Esophagus mucosa (tissue), 1 donor: Measurements from ENCODE around the gene PSAP. TPM values are rescaled to one million over a fixed set of nuclear protein-coding genes. Genes with fewer than 3 reads are reported as not detected.
A peak's percentile ranks its signal among the peaks of the same experiment; 100 is the strongest.
"Not testable (repeated sequence)": the region's sequence is repeated elsewhere in the genome, so short reads cannot be mapped to it uniquely, and the experiment has no call there.

Source experiments
- ATAC-seq: fragments of 200-7000 bp; cut with Tn5 transposase; one replicate; pipeline ENCODE4 v1.9.1; 2020
- total RNA-seq: library from RNA; stranded (reverse); gene quantifications from one replicate; pipeline ENCODE4 v1.2.4, GENCODE V29; 2023
- donor health status: DM: yes; HTN: yes; CAD: no.

The PSAP gene
- 376 TPM for total RNA-seq

GRCh38 chr10:71850743-71851464 is at the start of gene PSAP:
PSAP (minus strand) TSS chr10:71851251; CDS start chr10:71851221, 30 bp downstream.
- ATAC-seq = peak; percentile 99

DNA sequence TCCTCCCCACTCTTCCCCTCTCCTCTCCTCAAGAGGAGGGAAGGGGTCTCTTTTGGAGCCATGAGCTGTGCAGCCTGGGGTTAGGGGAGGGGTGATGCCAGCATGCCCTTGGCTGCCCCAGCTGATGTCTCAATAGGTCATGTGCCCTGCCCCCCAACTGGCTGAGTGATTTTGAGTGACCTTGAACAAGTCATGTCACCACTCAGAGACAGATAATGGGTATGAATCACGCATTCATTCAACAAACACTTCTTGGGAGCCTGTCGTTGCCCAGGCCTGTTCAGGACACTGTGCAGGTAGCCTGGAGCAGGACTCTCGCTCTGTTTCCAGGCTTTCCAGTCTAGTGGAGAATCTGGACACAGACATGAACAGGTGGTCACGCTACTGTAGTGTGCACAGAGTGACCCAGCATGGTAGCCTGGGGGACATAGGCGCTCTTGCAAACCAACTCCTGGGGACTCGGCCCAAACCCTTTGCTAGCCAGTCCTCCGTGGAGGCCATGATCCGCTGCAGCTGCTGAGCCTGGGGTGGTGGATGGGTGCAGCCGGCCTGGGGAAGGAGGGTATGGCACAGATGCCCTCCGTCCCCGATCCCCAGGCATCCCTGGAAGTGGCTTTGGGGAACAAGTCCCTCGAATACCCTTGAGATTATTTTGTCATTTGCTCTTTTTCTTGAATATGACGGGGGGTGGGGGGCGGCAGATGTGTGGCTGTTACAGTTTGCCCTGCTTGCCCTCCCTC is 49.6 kb upstream of the PSAP start:
- peak; percentile 4 for ATAC-seq

GRCh38 chr10:71899665-71900412 is 48.8 kb upstream of the PSAP start:
- peak; percentile 5 for ATAC-seq

GRCh38 chr10:71898346-71898745 is 47.3 kb upstream of the PSAP start:
- ATAC-seq = not testable (repeated sequence)

GRCh38 chr10:71893920-71894319 is 42.9 kb upstream of the PSAP start:
- ATAC-seq = no peak

GRCh38 chr10:71893258-71893815 is 42.3 kb upstream of the PSAP start:
- ATAC-seq = no peak

GRCh38 chr10:71891437-71891836 is 40.4 kb upstream of the PSAP start:
- no peak for ATAC-seq

DNA sequence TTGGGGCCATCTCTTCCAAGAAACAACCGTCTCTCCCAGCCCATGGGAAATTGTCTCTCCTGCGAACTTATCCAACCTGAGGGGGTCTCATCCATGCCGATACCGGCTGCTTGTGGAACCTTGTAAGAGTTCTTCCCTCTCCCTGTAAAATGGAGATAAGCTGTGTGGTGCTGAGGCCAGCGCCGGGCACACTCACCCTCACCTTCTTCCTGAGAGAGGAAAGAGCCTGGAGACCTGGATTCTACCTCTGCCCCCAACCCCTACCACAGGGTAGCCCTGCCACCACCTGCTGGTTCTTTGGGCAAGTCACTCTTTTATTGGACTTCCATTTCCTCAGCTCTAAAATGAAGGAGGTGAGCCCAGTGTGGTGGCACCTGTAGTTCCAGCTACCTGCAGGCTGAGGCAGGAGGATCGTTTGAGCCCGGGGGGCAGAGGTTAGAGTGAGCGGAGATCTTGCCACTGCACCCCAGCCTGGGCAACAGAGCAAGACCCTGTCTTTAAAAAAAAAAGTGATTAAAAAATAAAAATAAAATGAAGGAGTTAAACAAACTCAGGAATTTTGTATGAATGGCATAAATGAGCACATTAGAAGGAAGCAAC is 38.4 kb upstream of the PSAP start:
- ATAC-seq = peak; percentile 4

DNA sequence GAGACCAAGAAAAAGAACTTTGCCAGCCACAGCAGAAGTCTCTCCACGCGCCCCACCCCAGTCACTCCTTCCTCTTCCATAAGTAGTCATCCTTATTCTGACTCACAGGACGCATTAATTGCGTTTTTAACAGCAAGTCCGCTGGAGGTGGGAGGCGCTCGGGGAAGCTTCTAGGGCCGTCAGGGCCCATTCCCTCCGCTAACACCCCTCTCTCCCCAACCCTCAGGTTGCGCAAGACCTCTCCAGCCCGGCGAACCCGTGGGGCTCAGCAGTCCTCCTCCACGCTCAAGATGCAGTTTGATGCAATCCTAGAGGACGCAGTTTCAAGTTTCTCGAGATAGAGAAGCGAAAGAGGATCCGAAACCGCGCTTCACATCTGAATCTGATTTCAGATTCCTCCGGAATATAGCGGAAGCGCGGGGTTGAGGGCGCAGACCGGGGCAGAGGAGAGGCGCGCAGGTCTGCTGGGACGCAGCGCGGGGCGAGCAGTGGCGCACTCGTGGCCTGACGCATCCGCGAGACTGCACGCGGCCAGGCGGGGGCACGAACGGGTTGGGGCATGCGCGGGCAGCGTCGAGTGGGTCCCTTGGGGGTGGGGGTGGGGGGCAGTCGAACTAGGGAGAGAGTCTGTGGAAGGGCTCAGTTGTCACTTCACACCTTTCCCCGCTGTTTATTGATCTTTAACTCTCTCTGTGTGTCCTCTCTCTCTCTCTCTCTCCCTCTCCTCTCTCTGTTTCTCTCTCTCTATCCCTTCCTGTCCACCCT is 37.8 kb upstream of the PSAP start:
- ATAC-seq = peak; percentile 82

DNA sequence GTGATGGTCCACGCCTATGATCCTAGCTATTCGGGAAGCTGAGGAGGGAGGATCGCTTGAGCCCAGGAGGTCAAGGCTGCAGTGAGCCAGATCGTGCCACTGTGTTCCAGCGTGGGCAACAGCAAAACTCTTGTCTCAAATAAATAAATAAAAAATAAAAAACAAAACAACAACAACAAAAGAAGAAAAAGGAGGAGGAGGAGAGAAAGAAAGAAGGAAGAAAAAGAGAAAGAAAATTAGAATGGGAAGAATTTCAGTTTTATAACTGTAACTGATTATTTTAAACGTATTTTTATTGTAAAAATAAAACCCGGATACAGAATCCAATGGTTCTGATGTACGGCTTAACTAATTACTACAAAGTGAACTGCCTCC is 37.2 kb upstream of the PSAP start:
- no peak for ATAC-seq

GRCh38 chr10:71887743-71888142 is 36.7 kb upstream of the PSAP start:
- no peak for ATAC-seq

GRCh38 chr10:71882813-71883659 is 32.0 kb upstream of the PSAP start:
- no peak for ATAC-seq

- no peak for ATAC-seq
Measured at GRCh38 chr10:71881647-71882355, 30.8 kb upstream of the PSAP start.

- ATAC-seq = not testable (repeated sequence)
Measured at GRCh38 chr10:71881307-71881624, 30.2 kb upstream of the PSAP start.

DNA sequence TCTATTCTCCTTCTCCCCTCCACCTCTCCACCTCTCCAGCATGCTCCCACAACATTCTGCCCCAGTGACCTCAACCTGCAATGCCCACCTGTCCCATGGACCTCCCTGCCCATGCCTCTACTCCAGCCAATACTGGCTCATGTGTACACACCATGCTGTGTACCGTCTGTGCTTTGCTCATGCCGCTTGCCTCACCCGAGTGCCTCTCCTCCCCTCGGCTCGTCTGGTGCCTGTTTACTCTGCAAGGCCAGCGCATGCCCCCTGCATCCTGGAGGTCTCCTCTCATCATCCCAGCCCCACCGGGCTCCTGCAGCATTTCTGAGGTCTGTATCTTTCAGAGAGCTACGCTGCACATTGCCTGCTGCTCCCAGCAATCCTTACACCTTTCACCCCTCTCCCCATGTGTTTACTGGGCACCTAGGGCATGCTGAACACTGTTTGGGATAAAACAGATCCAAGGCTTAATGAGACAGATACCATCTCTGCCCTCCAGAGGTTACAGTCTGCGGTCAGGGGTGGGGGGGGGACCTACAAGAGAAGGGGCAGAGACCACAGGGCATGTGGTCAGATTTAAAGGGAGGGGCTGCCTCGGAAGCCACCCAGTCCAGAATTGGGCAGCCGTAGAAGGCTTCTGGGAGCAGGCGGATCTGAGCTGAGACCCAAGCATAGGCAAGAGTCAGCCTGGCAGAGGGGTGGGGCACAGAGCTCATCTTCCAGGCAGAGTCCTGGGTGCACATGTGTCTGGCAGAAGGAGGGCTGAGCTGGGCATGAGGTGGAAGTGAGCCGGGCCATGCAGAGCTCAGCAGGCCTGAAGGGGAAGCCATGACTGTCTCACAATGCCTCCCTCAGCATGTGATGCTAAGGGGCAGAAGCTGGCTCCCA is 29.6 kb upstream of the PSAP start:
- peak; percentile 31 for ATAC-seq

DNA sequence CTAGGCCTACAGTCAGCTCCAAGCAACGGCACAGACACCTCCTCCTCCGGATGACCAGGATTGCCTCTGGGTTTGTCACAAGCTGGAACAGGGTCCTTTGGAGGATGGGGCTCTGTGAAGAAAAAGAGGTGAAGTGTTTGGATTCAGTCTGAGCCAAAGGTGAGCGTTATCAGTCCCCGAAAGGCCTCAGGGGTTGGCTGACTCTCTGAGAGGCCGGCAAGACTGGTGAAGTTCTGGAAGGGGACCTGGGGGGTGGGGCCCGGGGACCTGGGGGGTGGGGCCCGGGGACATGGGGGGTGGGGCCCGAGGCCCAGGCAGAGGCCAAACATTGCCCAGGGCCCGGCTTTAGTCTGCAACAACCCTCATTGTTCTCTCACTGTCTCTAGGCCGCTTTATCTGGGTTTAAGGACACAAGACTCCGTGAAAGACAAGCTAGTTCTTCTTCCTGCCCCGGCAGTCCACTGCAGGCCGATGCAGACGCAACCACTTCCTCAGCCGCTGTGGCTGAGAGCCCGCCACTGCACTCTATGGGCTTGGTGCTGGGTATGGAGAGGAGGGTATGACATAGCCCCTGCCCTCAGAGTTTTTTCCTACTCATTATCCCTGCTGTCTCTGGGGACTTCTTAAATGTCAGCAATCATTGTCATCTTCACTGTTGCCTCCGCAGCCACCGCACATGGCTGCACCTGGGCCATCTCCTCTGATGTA is 27.4 kb upstream of the PSAP start:
- peak; percentile 36 for ATAC-seq

- ATAC-seq = no peak
Measured at GRCh38 chr10:71877821-71878220, 26.8 kb upstream of the PSAP start.

DNA sequence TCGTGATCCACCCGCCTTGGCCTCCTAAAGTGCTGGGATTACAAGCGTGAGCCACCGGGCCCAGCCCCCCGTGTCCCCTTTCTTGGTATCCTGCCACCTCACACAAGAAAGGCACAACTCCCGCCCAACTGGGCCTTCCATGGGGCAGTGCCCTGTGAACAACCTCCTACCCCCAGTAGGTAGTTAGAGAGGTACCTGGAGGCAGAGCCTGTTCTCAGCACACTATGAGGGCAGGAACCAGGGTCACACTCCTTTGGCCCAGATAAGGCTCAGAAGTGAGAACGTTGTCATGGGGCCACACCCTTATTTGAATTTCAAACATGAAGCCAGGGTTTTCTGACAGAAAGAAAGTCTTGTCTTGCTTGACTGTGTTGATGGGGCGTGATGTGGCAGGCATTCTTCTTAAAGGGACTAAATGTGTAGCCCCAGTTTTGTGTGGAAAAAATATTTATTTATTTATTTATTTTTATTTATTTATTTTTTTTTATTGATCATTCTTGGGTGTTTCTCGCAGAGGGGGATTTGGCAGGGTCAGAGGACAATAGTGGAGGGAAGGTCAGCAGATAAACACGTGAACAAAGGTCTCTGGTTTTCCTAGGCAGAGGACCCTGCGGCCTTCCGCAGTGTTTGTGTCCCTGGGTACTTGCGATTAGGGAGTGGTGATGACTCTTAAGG is 23.8 kb upstream of the PSAP start:
- peak; percentile 52 for ATAC-seq
